ENCODE measurements around the gene SFXN3. TPM values are rescaled to one million over a fixed set of nuclear protein-coding genes. Genes with fewer than 3 reads are reported as not detected.

SFXN3 gene
- total and polyA plus RNA-seq, 2 of the 13 experiments (the other 11 are each of a cell fraction or from before 2014, with no cell fraction given), result 16.8 to 71.5 TPM

- TF ChIP-seq, protein P1, sequence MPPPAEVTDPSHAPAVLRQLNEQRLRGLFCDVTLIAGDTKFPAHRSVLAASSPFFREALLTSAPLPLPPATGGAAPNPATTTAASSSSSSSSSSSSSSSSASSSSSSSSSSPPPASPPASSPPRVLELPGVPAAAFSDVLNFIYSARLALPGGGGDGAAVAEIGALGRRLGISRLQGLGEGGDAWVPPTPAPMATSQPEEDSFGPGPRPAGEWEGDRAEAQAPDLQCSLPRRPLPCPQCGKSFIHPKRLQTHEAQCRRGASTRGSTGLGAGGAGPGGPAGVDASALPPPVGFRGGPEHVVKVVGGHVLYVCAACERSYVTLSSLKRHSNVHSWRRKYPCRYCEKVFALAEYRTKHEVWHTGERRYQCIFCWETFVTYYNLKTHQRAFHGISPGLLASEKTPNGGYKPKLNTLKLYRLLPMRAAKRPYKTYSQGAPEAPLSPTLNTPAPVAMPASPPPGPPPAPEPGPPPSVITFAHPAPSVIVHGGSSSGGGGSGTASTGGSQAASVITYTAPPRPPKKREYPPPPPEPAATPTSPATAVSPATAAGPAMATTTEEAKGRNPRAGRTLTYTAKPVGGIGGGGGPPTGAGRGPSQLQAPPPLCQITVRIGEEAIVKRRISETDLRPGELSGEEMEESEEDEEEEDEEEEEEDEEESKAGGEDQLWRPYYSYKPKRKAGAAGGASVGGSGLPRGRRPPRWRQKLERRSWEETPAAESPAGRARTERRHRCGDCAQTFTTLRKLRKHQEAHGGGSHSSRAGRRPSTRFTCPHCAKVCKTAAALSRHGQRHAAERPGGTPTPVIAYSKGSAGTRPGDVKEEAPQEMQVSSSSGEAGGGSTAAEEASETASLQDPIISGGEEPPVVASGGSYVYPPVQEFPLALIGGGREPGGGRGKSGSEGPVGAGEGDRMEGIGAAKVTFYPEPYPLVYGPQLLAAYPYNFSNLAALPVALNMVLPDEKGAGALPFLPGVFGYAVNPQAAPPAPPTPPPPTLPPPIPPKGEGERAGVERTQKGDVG (CRISPR knock-in tag; IDR thresholded peaks at IDR 0.05; ENCODE audit: borderline replicate concordance), result no peak
- TF ChIP-seq ZNF496 (CRISPR knock-in tag; IDR thresholded peaks at IDR 0.05; ENCODE audit: insufficient replicate concordance), result no peak
- peak; percentile 15; the same call in 1 of the 2 replicates for TF ChIP-seq ZBED4 (CRISPR knock-in tag; IDR thresholded peaks at IDR 0.05; ENCODE audit: borderline replicate concordance)
- TF ChIP-seq HNRNPK (IDR thresholded peaks at IDR 0.05; ENCODE audit: low read depth, low read length, poor library complexity, severe bottlenecking), result peak; percentile 2
- TF ChIP-seq ZNF589 (CRISPR knock-in tag; conservative IDR thresholded peaks at IDR 0.05), result no peak
- no peak for TF ChIP-seq SNAPC2 (CRISPR knock-in tag; IDR thresholded peaks at IDR 0.05)
- TF ChIP-seq SOX13 (IDR thresholded peaks at IDR 0.05), result no peak
- no peak for TF ChIP-seq SOX13 (CRISPR knock-in tag; conservative IDR thresholded peaks at IDR 0.05 in 1 of 2, IDR thresholded peaks at IDR 0.05 in 1 of 2)
- TF ChIP-seq ZFP91 (CRISPR knock-in tag; IDR thresholded peaks at IDR 0.05; ENCODE audit: borderline replicate concordance), result peak; percentile 54; the same call in 1 of the 2 replicates
- TF ChIP-seq ZNF678 (CRISPR knock-in tag; IDR thresholded peaks at IDR 0.05), result no peak
- TF ChIP-seq SYNCRIP (IDR thresholded peaks at IDR 0.05; ENCODE audit: insufficient read depth, low read depth, low read length), result no peak
- no peak for TF ChIP-seq RAD51 (IDR thresholded peaks at IDR 0.05; ENCODE audit: borderline replicate concordance)
- TF ChIP-seq HNF4A (CRISPR knock-in tag; IDR thresholded peaks at IDR 0.05), result no peak
- no peak for TF ChIP-seq JARID2 (CRISPR knock-in tag; IDR thresholded peaks at IDR 0.05; ENCODE audit: insufficient replicate concordance)
- no peak for TF ChIP-seq ATAD3A (CRISPR knock-in tag; IDR thresholded peaks at IDR 0.05)
- TF ChIP-seq ZNF781 (CRISPR knock-in tag; IDR thresholded peaks at IDR 0.05; ENCODE audit: borderline replicate concordance, not compliant biosample characterization), result no peak
- TF ChIP-seq LRRFIP1 (CRISPR knock-in tag; conservative IDR thresholded peaks at IDR 0.05), result no peak
Measured at GRCh38 chr10:101067356-101068083, 36.5 kb downstream of the SFXN3 start (continued).
